Mesothelial cell of epicardium (in vitro differentiated cells): ENCODE measurements around the gene MIEF2. TPM values are rescaled to one million over a fixed set of nuclear protein-coding genes. Genes with fewer than 3 reads are reported as not detected.

Experiments
- DNase-seq, 2 experiments: peaks; one replicate each; pipeline ENCODE4 v3.0.0; 2021; ENCODE audit warnings: low spot score in 2 of 2; ENCODE audit not compliant: unreplicated experiment in 2 of 2
- H3K27ac Mint-ChIP-seq: 2 replicates; pipeline ENCODE4 v1.8.0; 2021; ENCODE audit warnings: mixed read lengths
- H3K27me3 Mint-ChIP-seq: 2 replicates; pipeline ENCODE4 v1.8.0; 2021; ENCODE audit warnings: low read depth, mixed read lengths
- H3K36me3 Mint-ChIP-seq: 2 replicates; pipeline ENCODE4 v1.8.0; 2021; ENCODE audit warnings: mixed read lengths
- H3K4me1 Mint-ChIP-seq: 2 replicates; pipeline ENCODE4 v1.8.0; 2021; ENCODE audit warnings: mixed read lengths
- H3K4me3 Mint-ChIP-seq: 2 replicates; pipeline ENCODE4 v1.8.0; 2021; ENCODE audit warnings: mild to moderate bottlenecking, moderate library complexity, mixed read lengths
- H3K9me3 Mint-ChIP-seq: 2 replicates; pipeline ENCODE4 v1.8.0; 2021; ENCODE audit warnings: mixed read lengths
- CTCF ChIP-seq: fragments of 200-600 bp; sonication (generic); IDR thresholded peaks from one replicate; pipeline ENCODE4 v1.5.0; 2021; ENCODE audit warnings: antibody characterized with exemption; ENCODE audit not compliant: unreplicated experiment
- total RNA-seq: library from RNA; stranded (reverse); gene quantifications from 3 replicates; pipeline ENCODE4 v1.2.1, GENCODE V29; 2021

MIEF2 gene
- total RNA-seq, 1 donor from 2014 or later, result 23.8 TPM

GRCh38 chr17:18257982-18258355 is 2.5 kb upstream of the MIEF2 start:
- peak overlapping the region; percentile 97 for H3K27ac Mint-ChIP-seq
- peak overlapping the region; percentile 93 for H3K4me3 Mint-ChIP-seq
- no peaks in the 10 kb centered on the region for H3K27me3 Mint-ChIP-seq
- peaks cover 5% of the 10 kb centered on the region for H3K36me3 Mint-ChIP-seq
- no peaks in the 10 kb centered on the region for H3K9me3 Mint-ChIP-seq
- DNase-seq, result peak in 1 of 2 experiments; percentile 57
- peaks cover 29% of the 10 kb centered on the region for H3K4me1 Mint-ChIP-seq
- TF ChIP-seq CTCF, result no peak

DNA sequence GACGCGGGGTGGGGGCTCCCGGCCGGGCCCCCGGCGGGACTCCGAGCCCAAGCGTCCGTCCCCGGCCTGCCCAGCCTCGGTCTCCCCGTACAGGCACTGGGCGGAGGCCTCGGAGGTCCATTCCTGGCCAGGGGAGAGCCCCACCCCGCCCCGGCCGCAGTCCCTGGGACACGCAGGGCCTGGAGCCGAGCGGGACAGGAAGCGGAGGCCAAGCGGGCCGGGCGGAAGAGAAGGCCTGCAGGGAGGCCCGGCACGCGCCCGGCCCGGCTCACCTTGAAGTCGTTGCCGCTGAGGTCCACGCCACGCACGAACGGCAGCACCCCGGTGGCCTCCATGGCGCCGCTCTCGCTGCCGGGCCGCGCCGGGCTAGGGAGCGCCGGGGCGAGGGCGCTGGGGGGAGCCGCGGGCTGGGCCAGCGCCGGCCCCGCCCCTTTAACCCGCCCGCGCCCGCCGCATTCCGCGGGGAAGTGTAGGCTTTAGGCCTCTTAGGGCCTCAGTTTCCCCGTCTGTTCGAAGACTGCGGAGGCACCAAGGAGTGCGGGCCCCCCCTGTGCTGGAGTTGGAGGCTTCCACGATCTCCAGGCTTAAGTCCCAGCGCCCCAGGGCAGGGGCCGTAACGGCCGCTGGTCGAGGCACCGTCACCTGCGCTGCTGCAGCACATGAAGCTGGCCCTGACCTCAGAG is 2.0 kb upstream of the MIEF2 start, which contains the start of gene FLII:
FLII (minus strand) TSS at position 383 of the 683 bp plus-strand sequence; CDS start at position 335, 48 bp downstream.
- TF ChIP-seq CTCF, result no peak
- Mint-ChIP-seq H3K36me3 (peaks cover 6% of the 10 kb centered on the region), H3K9me3 (no peaks in the 10 kb centered on the region), H3K27me3 (no peaks in the 10 kb centered on the region), H3K27ac (peak within 1 kb of the TSS; percentile 97), H3K4me3 (peak within 1 kb of the TSS; percentile 93), H3K4me1 (peaks cover 29% of the 10 kb centered on the region)
- peak in 1 of 2 experiments; percentile 60 for DNase-seq

DNA sequence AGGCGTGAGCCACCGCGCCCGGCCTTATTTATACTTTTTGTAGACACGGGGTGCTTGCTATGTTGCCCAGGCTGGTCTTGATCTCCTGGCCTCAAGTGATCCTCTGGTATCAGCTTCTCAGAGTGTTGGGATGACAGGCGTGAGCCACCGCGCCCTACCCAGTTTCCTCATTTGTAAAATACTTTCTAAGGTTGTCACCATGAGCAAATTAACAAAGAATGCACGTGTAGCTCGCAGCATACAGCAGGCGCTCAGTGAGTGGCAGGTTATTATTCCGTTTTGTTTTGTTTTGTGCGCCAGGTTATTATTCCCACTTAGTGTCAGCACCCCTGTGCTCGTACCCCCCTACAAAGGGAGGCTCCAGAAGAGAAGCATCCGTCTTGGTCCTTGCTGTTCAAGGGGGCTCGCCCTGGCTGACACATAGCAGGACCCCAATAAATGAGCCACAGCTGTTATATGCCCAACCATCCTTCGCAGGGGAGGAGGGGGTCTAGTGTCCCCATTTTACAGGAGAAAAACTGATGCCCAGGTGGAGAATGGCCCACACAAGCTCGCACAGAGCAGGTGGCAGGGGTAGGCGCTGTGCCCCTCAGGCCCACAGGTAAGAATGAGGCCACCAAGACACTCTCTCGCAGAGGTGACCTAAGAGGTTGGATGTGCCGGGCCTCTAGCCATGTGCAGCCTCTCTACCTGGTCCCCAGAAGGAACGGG is 686 bp upstream of the MIEF2 start:
- peaks cover 29% of the 10 kb centered on the region for H3K4me1 Mint-ChIP-seq
- TF ChIP-seq CTCF, result no peak
- H3K4me3 Mint-ChIP-seq, result peak overlapping the region; percentile 76
- H3K27me3 Mint-ChIP-seq, result no peaks in the 10 kb centered on the region
- no peaks in the 10 kb centered on the region for H3K9me3 Mint-ChIP-seq
- peaks cover 3% of the 10 kb centered on the region for H3K36me3 Mint-ChIP-seq
- no peak for DNase-seq
- peak overlapping the region; percentile 94 for H3K27ac Mint-ChIP-seq

DNA sequence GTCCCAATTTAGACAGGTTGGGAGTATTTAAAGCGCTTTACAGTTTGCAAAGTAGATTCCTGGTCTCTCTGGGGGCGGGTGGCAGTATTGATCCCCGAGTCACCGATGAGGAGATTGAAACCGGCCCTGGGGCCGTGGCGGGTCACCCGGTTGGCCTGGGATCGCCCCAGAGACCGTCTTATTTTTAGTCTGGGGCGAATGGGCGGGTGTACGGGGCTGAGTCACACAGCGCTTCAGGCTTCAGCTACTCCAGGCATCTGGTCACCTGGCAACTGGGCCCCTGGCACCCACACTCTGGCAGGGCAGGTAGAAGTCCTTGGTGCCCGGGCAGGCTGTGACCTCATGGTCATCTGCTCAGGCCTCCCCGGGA is 669 bp downstream of the MIEF2 start:
- H3K4me1 Mint-ChIP-seq, result peaks cover 29% of the 10 kb centered on the region
- TF ChIP-seq CTCF, result no peak
- no peak for DNase-seq
- peak overlapping the region; percentile 76 for H3K4me3 Mint-ChIP-seq
- no peaks in the 10 kb centered on the region for H3K9me3 Mint-ChIP-seq
- H3K27ac Mint-ChIP-seq, result peak overlapping the region; percentile 94
- peaks cover 7% of the 10 kb centered on the region for H3K36me3 Mint-ChIP-seq
- H3K27me3 Mint-ChIP-seq, result no peaks in the 10 kb centered on the region

DNA sequence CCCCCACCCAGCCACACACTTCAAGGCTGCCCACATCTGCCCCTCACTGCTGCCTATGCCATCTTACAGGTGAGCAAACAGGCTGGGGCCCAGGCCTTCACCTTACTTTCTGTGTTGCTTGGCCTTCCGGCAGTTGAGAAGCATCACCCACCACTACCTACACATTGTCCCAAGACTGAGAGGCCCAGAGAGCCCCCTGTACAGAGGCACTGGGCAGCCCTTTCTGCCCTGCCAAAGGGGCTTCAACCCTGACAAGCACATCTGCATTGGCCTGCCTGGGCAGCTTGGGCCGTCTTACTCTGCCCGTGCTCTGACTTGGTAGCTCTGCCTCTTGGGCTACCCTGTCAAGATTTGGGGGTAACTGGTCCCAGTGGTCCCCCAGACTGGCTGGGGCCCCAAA is 1.2 kb downstream of the MIEF2 start:
- no peak for TF ChIP-seq CTCF
- Mint-ChIP-seq H3K4me1 (peaks cover 29% of the 10 kb centered on the region), H3K27ac (peak overlapping the region; percentile 94), H3K27me3 (no peaks in the 10 kb centered on the region), H3K36me3 (peaks cover 7% of the 10 kb centered on the region), H3K4me3 (peak overlapping the region; percentile 76), H3K9me3 (no peaks in the 10 kb centered on the region)
- no peak for DNase-seq
